Subcutaneous preadipocyte (primary cell): ENCODE data around the gene PRR15L. TPM values are rescaled to one million over a fixed set of nuclear protein-coding genes. Genes with fewer than 3 reads are reported as not detected.

Source experiments
- total RNA-seq: library from RNA; depleted of rRNA; stranded (reverse); fragments of >200 nt; gene quantifications from 2 replicates; pipeline ENCODE4 v1.2.3, GENCODE V29; 2012

PRR15L gene
- not detected in 2 replicates for total RNA-seq

GRCh38 chr17:47957591-47958490, at the start of gene PRR15L:
Gene PRR15L, minus strand, starts transcription at chr17:47957883. Its CDS starts 4,649 bp downstream, at chr17:47953234.

GRCh38 chr17:47970725-47971499, 13.2 kb upstream of the PRR15L start, which contains the start of gene CDK5RAP3:
Gene CDK5RAP3, plus strand, starts transcription at chr17:47971113. Its CDS starts 34 bp downstream, at chr17:47971147.

GRCh38 chr17:47941246-47942095, 16.2 kb downstream of the PRR15L start, which contains the start of gene PNPO:
Gene PNPO, plus strand, starts transcription at chr17:47941571. Its CDS starts 105 bp downstream, at chr17:47941676.

Other genes with a start within 250 kb of the PRR15L start
- 2.6 and 3.7 TPM in 2 replicates for gene TBX21, start 224.6 kb downstream of the PRR15L start, total RNA-seq
- gene OSBPL7, start 136.1 kb downstream of the PRR15L start, total RNA-seq = 3.7 and 4.0 TPM in 2 replicates
- 40.3 and 41.9 TPM in 2 replicates for gene MRPL10, start 126.3 kb downstream of the PRR15L start, total RNA-seq
- under 0.01 and 0.20 TPM in 2 replicates for gene LRRC46, start 126.2 kb downstream of the PRR15L start, total RNA-seq
- 23.1 and 30.5 TPM in 2 replicates for gene SCRN2, start 116.6 kb downstream of the PRR15L start, total RNA-seq
- under 0.01 TPM in 2 replicates for gene SP6, start 106.7 kb downstream of the PRR15L start, total RNA-seq
- 0.73 and 2.2 TPM in 2 replicates for gene SP2, start 61.6 kb downstream of the PRR15L start, total RNA-seq
- 28.7 and 42.4 TPM in 2 replicates for gene PNPO, start 16.3 kb downstream of the PRR15L start, total RNA-seq
- gene CDK5RAP3, start 13.2 kb upstream of the PRR15L start, total RNA-seq = 31.5 and 37.1 TPM in 2 replicates
- 24.8 and 44.1 TPM in 2 replicates for gene COPZ2, start 79.9 kb upstream of the PRR15L start, total RNA-seq
- 59.2 and 71.4 TPM in 2 replicates for gene NFE2L1, start 90.5 kb upstream of the PRR15L start, total RNA-seq
- 23.1 and 29.3 TPM in 2 replicates for gene CBX1, start 143.6 kb upstream of the PRR15L start, total RNA-seq
- gene SNX11, start 149.9 kb upstream of the PRR15L start, total RNA-seq = 8.0 and 10.3 TPM in 2 replicates